NK-92 treated with Interleukin-12 subunit alpha and Interleukin-12 subunit beta, amount 100 ng/mL, for 24 hours (cell line): ENCODE measurements around the gene SATB2.

ENCODE experiments used
- DNase-seq: peaks from one replicate; lab custom pipeline; 2025; lab: John Stamatoyannopoulos, UW

SATB2 gene

GRCh38 chr2:199325881-199326280, 131.9 kb downstream of the SATB2 start:
- no peak for DNase-seq

- DNase-seq: no peak
These were observed 135.6 kb downstream of the SATB2 start for GRCh38 chr2:199322151-199322550.

- DNase-seq: no peak
These were observed 140.1 kb downstream of the SATB2 start for GRCh38 chr2:199317646-199318045.

GRCh38 chr2:199316851-199317250, 140.9 kb downstream of the SATB2 start:
- no peak for DNase-seq

- DNase-seq: no peak
These were observed 142.2 kb downstream of the SATB2 start for GRCh38 chr2:199315299-199316179.

GRCh38 chr2:199312931-199313330, 144.8 kb downstream of the SATB2 start:
- no peak for DNase-seq

GRCh38 chr2:199310771-199311585, 146.8 kb downstream of the SATB2 start:
- DNase-seq: no peak

- DNase-seq: no peak
These were observed 147.8 kb downstream of the SATB2 start for GRCh38 chr2:199309973-199310372.

GRCh38 chr2:199309411-199309810, 148.3 kb downstream of the SATB2 start:
- no peak for DNase-seq

- DNase-seq: no peak
These were observed 149.2 kb downstream of the SATB2 start for GRCh38 chr2:199308567-199308966.

GRCh38 chr2:199307461-199307860, 150.3 kb downstream of the SATB2 start:
- DNase-seq: no peak

GRCh38 chr2:199306116-199306515, 151.6 kb downstream of the SATB2 start:
- no peak for DNase-seq

GRCh38 chr2:199303728-199304177, 154.0 kb downstream of the SATB2 start:
- DNase-seq: no peak

GRCh38 chr2:199302851-199303250, 154.9 kb downstream of the SATB2 start:
- no peak for DNase-seq

GRCh38 chr2:199288424-199288823, 169.3 kb downstream of the SATB2 start:
- no peak for DNase-seq

GRCh38 chr2:199282309-199282708, 175.4 kb downstream of the SATB2 start:
- no peak for DNase-seq

- no peak for DNase-seq
These were observed 178.6 kb downstream of the SATB2 start for GRCh38 chr2:199279146-199279545.

GRCh38 chr2:199278099-199278498, 179.6 kb downstream of the SATB2 start:
- no peak for DNase-seq

GRCh38 chr2:199273042-199273511, 184.7 kb downstream of the SATB2 start:
- no peak for DNase-seq

GRCh38 chr2:199261936-199262335, 195.8 kb downstream of the SATB2 start:
- no peak for DNase-seq

GRCh38 chr2:199261239-199261638, 196.5 kb downstream of the SATB2 start:
- DNase-seq: no peak

GRCh38 chr2:199259671-199260070, 198.1 kb downstream of the SATB2 start:
- DNase-seq: no peak

- DNase-seq: no peak
These were observed 199.4 kb downstream of the SATB2 start for GRCh38 chr2:199258291-199258690.
